Endothelial cell of umbilical vein (primary cell): ENCODE results near the gene OR6C3.
"Not testable (repeated sequence)": the region's sequence is repeated elsewhere in the genome, so short reads cannot be mapped to it uniquely, and the experiment has no call there.

Source experiments
- EZH2 ChIP-seq: IDR thresholded peaks from 2 replicates; pipeline ENCODE4 v1.6.1; 2012; ENCODE audit warnings: borderline replicate concordance, low read depth, mild to moderate bottlenecking, moderate library complexity, low read length, inconsistent platforms; ENCODE audit not compliant: severe bottlenecking
- FOS ChIP-seq: IDR thresholded peaks from 2 replicates; pipeline ENCODE4 v1.6.1; 2011; ENCODE audit warnings: mild to moderate bottlenecking, low read length, moderate library complexity, borderline replicate concordance; ENCODE audit not compliant: insufficient read depth
- GATA2 ChIP-seq: IDR thresholded peaks from 2 replicates; pipeline ENCODE4 v1.7.0; 2011; ENCODE audit warnings: low read depth, mild to moderate bottlenecking, moderate library complexity, mixed read lengths, low read length; ENCODE audit not compliant: insufficient read length, insufficient read depth
- JUN ChIP-seq: IDR thresholded peaks from 2 replicates; pipeline ENCODE4 v1.6.1; 2011; ENCODE audit warnings: borderline replicate concordance, low read depth; ENCODE audit not compliant: insufficient read length, insufficient read depth
- MYC ChIP-seq: IDR thresholded peaks from one replicate; pipeline ENCODE4 v1.6.1; 2011; ENCODE audit warnings: mild to moderate bottlenecking, low read depth, low read length
- POLR2A ChIP-seq: IDR thresholded peaks from 2 replicates; pipeline ENCODE4 v1.6.1; 2012; ENCODE audit warnings: low read depth, mild to moderate bottlenecking, control low read depth, low read length
- POLR2AphosphoS5 ChIP-seq: IDR thresholded peaks from 2 replicates; pipeline ENCODE4 v1.6.1; 2012; ENCODE audit warnings: low read depth, mild to moderate bottlenecking, control low read depth, low read length, moderate library complexity; ENCODE audit not compliant: insufficient read depth
- TF ChIP-seq, protein P1 (sequence below), 2 donors: IDR thresholded peaks; 1 replicate in 1 of 2; 2 replicates in 1 of 2; pipeline ENCODE4 v1.5.1; 2011; ENCODE audit warnings: low read length in 2 of 2, mild to moderate bottlenecking in 2 of 2, moderate library complexity in 2 of 2, control low read depth in 1 of 2, inconsistent platforms in 1 of 2, low read depth in 1 of 2; ENCODE audit not compliant: insufficient read depth in 1 of 2; ENCODE audit errors: extremely low read depth in 1 of 2
- TF ChIP-seq, protein P2 (sequence below): IDR thresholded peaks from 2 replicates; pipeline ENCODE4 v1.6.1; 2011; ENCODE audit not compliant: insufficient read depth, insufficient read length

DNA sequence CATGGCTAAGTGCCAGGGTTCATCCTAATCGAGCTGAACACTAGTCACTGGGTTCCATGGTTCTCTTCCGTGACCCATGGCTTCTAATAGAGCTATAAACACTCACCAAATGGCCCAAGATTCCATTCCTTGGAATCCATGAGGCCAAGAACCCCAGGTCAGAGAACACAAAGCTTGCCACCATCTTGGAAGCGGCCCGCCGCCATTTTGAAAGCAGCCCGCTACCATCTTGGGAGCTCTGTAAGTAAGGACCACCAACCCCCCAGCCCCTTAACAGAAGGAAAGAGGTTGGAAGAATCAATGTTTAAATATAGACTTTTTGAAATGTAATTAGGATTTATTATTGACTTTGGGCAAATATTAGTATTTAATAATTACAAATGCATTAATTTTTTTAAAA is 4.7 kb upstream of the OR6C3 start:
- TF ChIP-seq, protein P1, sequence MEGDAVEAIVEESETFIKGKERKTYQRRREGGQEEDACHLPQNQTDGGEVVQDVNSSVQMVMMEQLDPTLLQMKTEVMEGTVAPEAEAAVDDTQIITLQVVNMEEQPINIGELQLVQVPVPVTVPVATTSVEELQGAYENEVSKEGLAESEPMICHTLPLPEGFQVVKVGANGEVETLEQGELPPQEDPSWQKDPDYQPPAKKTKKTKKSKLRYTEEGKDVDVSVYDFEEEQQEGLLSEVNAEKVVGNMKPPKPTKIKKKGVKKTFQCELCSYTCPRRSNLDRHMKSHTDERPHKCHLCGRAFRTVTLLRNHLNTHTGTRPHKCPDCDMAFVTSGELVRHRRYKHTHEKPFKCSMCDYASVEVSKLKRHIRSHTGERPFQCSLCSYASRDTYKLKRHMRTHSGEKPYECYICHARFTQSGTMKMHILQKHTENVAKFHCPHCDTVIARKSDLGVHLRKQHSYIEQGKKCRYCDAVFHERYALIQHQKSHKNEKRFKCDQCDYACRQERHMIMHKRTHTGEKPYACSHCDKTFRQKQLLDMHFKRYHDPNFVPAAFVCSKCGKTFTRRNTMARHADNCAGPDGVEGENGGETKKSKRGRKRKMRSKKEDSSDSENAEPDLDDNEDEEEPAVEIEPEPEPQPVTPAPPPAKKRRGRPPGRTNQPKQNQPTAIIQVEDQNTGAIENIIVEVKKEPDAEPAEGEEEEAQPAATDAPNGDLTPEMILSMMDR (IDR thresholded peaks at IDR 0.05; ENCODE audit: extremely low read depth in 1 of 2, insufficient read depth in 1 of 2, low read depth in 1 of 2, low read length in 2 of 2) = not testable (repeated sequence)
- not testable (repeated sequence) for TF ChIP-seq EZH2, POLR2A, POLR2AphosphoS5, FOS, GATA2, JUN, MYC
- TF ChIP-seq, protein P2, sequence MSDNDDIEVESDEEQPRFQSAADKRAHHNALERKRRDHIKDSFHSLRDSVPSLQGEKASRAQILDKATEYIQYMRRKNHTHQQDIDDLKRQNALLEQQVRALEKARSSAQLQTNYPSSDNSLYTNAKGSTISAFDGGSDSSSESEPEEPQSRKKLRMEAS = not testable (repeated sequence)
